Panc1 (cell line): ENCODE data around the gene GULP1.

Source experiments
- POLR2AphosphoS5 ChIP-seq: IDR thresholded peaks from 2 replicates; pipeline ENCODE4 v1.6.1; 2012; ENCODE audit warnings: mild to moderate bottlenecking, low read depth, low read length, moderate library complexity
- SIN3A ChIP-seq: IDR thresholded peaks from 2 replicates; pipeline ENCODE4 v1.6.1; 2012; ENCODE audit warnings: low read depth, mild to moderate bottlenecking, low read length, moderate library complexity, borderline replicate concordance; ENCODE audit not compliant: insufficient read depth
- TF ChIP-seq, protein P1 (sequence below): fragments of 450-650 bp; IDR thresholded peaks from 2 replicates; pipeline ENCODE4 v1.5.1; 2017; ENCODE audit warnings: mild to moderate bottlenecking
- TF ChIP-seq, protein P2 (sequence below), 2 experiments: IDR thresholded peaks; 2 replicates each; pipeline ENCODE4 v1.6.1; 2011 to 2012; ENCODE audit warnings: low read depth in 2 of 2, control low read depth in 1 of 2, low read length in 1 of 2, mild to moderate bottlenecking in 1 of 2, moderate library complexity in 1 of 2; ENCODE audit not compliant: insufficient read depth in 1 of 2

DNA sequence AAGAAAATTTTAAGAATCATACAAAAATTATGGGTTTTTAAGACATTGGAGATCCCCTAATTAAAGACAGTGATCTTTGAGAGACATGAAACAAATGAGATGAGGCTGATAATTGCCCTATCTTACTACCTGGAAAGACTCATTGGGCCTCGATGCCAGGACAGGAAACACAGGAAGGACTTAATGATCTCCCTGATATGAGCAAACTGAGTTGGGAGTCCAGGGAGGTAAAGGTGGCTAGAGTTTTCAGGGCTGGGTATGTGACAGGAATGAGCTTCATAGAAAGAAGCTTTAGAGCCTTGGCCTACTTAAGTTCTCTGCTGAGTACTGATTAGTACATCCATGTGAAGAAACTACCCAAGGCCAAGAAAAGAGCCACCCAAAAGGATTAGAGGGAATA is 40.6 kb upstream of the GULP1 start:
- TF ChIP-seq, protein P1, sequence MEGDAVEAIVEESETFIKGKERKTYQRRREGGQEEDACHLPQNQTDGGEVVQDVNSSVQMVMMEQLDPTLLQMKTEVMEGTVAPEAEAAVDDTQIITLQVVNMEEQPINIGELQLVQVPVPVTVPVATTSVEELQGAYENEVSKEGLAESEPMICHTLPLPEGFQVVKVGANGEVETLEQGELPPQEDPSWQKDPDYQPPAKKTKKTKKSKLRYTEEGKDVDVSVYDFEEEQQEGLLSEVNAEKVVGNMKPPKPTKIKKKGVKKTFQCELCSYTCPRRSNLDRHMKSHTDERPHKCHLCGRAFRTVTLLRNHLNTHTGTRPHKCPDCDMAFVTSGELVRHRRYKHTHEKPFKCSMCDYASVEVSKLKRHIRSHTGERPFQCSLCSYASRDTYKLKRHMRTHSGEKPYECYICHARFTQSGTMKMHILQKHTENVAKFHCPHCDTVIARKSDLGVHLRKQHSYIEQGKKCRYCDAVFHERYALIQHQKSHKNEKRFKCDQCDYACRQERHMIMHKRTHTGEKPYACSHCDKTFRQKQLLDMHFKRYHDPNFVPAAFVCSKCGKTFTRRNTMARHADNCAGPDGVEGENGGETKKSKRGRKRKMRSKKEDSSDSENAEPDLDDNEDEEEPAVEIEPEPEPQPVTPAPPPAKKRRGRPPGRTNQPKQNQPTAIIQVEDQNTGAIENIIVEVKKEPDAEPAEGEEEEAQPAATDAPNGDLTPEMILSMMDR: no peak
- TF ChIP-seq POLR2AphosphoS5 (no peak), SIN3A (no peak)
- TF ChIP-seq, protein P2, sequence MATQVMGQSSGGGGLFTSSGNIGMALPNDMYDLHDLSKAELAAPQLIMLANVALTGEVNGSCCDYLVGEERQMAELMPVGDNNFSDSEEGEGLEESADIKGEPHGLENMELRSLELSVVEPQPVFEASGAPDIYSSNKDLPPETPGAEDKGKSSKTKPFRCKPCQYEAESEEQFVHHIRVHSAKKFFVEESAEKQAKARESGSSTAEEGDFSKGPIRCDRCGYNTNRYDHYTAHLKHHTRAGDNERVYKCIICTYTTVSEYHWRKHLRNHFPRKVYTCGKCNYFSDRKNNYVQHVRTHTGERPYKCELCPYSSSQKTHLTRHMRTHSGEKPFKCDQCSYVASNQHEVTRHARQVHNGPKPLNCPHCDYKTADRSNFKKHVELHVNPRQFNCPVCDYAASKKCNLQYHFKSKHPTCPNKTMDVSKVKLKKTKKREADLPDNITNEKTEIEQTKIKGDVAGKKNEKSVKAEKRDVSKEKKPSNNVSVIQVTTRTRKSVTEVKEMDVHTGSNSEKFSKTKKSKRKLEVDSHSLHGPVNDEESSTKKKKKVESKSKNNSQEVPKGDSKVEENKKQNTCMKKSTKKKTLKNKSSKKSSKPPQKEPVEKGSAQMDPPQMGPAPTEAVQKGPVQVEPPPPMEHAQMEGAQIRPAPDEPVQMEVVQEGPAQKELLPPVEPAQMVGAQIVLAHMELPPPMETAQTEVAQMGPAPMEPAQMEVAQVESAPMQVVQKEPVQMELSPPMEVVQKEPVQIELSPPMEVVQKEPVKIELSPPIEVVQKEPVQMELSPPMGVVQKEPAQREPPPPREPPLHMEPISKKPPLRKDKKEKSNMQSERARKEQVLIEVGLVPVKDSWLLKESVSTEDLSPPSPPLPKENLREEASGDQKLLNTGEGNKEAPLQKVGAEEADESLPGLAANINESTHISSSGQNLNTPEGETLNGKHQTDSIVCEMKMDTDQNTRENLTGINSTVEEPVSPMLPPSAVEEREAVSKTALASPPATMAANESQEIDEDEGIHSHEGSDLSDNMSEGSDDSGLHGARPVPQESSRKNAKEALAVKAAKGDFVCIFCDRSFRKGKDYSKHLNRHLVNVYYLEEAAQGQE (IDR thresholded peaks at IDR 0.05; ENCODE audit: insufficient read depth in 1 of 2, low read depth in 2 of 2, low read length in 1 of 2): no peak
